NOMO-1 treated with dmso at 0.1 percent for 144 hours (cell line): ENCODE data around the gene RCOR1.
"Not testable (repeated sequence)": the region's sequence is repeated elsewhere in the genome, so short reads cannot be mapped to it uniquely, and the experiment has no call there.

Experiments
- DNase-seq: peaks from one replicate; lab custom pipeline; 2025; ENCODE audit not compliant: unreplicated experiment; lab: John Stamatoyannopoulos, UW

RCOR1 gene

DNA sequence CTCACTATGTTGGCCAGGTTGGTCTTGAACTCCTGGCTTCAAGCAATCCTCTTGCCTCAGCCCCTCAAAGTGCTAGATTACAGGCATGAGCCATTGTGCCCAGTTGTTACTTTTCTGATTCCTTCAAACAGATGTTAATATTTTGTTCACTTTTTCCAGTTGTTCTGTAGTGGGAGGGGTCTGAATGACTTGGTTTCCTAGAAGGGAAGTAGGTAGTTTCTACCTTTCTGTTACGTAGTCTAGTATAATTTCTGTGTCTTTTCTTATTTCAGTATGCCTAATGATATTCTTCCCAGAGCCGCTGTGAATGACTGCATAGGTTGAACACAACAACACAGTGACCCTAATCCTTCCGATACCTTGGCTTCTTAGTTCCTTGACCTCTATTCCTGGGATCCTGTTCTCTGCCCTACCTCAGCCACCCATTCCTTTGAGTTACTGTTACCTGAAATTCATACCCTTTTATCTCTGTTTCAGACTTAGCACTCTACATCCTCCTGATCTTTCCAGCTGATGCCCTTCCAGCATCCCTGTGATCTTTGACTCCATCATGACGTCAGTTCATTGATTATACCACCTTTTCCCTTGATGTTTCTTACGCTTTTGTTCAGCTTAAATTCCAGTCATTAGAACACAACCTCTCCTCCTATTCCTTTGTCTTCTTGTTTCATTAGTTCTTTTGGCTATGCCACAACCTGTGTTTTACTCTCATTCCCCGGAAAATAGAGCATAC is 33.3 kb downstream of the RCOR1 start:
- DNase-seq = no peak

DNA sequence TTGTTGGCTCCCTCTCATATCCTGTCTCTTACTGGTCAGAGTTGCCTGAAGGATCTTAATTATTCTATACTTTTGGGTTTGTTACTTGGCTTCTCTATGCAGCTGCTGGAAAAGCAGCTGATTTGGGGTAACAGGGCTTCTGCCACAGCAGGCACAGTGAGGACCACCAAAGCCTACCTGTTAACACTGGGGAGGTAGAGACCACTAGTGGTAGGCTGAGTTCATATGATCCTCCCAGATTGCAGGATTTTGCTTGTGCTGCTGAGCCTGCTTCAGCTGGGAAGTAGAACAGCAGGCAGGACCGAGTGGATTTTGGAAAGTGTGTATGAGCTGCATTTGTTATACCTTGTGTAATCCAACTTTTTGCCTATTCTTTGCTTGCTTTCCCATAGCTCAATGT is 34.1 kb downstream of the RCOR1 start:
- no peak for DNase-seq

DNA sequence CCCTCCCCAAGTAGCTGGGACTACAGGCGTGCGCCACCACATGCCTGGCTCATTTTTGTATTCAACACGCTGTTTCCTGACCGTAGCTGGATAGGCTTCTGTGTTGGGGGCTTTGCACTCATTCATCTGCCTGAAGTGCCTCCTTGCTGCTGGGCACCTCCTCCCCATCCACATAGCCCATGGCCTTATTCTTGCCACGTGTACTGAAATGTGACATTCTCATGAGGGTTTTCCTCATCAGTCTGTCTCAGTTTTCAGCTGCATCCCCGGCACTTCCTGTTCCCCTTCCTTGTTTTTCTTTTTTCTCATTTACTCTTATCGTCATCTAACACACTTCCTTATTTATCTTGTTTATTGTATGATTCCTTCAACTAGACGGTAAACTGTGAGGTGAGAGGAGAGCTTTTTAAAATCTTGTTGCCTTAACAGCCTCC is 36.6 kb downstream of the RCOR1 start:
- DNase-seq = no peak

DNA sequence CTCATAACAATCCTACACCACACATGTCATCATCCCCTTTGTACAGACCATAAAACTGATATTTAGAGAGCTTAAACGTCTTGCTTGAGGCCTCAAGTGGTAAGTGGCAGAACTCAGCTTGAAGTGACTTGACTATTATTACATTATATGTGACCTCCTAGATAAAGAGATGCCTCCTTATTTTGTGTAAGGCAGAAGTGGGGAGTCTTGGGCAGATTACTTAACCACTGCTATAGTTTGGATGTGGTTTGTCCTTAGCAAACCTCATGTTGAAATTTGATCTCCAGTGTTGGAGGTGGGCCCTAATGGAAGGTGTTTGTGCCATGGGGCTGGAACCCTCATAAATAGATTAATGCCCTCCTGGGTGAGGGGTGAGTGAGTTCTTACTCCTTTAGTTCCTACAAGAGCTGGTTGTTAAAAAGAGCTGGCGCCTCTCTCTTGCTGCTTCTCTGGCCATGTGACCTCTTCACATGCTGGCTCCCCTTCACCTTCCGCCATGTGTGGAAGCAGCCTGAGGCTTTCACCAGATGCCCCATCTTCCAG is 37.4 kb downstream of the RCOR1 start:
- no peak for DNase-seq

DNA sequence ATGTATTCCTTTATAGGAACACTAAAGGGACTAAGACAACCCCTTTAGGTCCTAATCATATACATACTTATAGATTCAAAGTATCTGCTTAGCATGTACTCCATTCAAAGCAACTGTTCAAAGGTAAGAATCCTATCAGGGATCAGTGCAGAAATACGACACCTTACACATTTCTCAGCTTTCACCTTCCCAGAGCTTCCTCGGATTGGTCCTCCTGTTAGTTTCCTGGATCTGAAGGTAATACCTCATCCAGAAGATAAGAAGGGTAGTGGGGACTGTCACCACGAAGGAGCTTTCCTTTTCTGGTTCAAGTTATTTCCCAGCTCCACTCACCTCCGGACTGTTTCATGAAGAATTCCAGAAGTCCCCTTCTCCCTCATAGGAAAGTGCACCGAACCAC is 38.0 kb downstream of the RCOR1 start:
- DNase-seq = no peak

DNA sequence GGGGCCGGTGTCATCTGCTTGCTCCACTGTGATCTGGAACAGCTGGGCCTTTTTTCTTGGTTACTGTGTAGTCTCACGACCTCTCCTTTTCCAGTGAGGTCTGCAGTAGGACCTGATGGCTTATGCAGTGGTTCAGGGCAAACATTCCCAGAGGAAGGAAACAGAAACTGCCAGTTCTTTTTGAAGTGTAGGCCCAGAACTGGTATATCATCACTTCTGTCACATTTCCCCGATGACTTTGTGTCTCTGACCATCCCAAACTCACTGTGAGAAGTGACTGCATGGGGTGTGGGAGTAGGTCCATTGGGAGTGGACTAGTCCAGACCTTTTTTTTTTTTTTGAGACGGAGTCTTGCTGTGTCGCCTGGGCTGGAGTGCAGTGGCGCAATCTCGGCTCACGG is 38.4 kb downstream of the RCOR1 start:
- DNase-seq = no peak

DNA sequence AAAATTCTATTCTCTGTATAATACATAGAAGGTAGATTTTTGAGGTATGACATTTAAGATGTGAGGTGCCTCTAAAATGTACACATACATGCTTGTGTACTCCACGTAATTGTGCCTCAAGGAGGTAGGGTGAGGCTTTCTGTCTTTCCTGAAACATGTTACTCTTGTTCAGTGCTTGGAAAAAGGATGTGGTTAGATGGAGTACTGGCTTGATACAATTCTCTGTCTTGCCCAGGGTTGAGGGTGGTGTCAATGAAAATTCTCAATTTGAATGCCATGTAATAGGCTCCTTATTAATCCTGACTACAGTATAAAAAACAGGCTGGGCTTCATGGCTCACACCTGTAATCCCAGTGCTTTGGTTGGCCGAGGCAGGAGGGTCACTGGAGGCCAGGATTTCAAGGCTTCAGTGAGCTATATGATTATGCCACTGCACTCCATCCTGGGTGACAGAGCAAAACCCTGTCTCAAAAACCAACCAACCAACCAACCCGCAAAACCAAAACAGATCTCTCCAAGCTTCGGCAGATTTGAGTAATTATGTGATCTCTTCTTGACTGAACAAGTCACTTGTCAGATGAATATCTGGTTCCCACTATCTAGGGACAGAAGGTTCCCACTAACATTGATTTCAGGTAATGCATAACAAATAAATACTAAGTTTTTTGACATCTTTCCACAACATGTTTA is 41.6 kb downstream of the RCOR1 start:
- DNase-seq = no peak

DNA sequence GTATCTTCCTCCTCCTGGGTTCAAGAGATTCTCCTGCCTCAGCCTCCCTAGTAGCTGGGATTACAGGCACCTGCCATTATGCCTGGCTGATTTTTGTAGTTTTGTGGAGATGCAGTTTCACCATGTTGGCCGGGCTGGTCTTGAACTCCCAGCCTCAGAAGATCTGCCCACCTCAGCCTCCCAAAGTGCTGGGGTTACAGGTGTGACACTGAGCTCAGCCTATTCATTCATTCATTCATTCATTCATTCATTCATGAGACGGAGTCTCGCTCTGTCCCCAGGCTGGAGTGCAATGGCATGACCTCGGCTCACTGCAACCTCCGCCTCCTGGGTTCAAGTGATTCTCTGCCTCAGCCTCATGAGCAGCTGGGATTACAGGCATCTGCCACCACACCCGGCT is 47.2 kb downstream of the RCOR1 start:
- DNase-seq = not testable (repeated sequence)

DNA sequence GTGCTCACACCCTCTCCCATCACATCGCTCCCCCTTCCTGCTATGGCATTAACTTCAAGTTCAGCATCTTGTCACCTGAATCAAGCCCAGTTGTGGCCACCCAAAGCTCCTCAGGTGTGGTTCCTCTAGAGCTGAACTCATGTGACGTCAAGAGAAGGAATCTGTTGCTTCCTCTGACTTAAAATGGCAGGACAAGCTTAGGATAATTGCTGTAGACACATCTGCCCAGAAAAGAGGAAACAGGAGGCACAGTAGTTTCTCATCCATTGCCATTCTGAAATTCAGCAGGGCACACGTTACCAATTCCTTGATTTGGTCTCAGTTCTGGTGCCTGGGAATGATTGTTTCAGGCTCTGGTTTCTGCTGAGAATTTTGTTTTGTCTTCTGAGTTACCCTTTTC is 52.1 kb downstream of the RCOR1 start:
- DNase-seq = peak; percentile 16

DNA sequence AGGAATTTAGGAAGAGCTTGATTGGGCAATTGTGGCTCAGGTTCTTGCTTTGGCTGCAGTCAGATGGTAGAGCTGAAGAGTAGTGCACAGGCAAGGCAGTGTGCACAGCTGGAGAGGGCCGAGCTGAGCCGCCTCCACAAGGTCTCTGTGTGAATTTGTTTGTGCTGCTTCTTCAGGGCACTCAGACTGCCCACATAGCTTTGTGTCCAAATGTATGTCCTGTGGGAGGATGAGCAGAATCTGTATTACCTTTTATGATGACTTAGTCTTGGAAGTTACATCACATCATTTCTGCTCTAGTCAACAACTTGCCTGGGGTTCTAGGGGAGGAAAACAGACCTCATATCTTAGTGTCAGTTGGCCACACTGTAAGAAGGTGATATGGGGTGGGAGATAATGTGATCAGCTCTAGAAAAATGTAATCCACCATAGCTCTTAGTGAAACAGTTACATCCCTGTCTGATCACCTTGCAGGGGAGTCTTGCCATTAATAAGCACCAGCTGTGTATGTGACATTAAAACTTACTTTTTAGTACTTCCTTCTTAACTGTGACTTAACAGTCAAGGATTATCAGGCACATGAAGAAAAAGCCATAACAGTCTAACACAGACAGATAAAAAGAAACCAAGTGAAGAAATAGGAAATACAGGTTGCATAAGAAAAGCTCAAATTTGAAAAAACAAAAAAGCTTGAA is 53.4 kb downstream of the RCOR1 start:
- DNase-seq = peak; percentile 41

DNA sequence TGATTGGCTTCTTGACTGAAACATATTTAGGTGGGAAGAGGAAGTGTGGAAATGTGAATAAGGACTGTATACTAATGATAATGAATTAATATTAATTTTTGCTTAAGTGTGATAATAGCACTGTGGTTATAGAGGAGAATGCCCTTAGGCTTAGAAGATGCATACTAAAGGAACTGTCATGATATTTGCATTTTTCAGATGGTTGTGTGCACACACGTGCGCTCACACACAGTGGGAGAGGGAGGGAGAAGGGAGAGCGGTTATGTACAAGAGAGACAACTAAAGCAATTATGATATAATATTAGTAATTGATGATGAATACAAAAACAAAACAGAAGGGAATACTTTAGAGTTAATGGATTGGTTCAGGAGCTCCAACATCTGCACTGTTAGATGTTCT is 54.2 kb downstream of the RCOR1 start:
- no peak for DNase-seq

DNA sequence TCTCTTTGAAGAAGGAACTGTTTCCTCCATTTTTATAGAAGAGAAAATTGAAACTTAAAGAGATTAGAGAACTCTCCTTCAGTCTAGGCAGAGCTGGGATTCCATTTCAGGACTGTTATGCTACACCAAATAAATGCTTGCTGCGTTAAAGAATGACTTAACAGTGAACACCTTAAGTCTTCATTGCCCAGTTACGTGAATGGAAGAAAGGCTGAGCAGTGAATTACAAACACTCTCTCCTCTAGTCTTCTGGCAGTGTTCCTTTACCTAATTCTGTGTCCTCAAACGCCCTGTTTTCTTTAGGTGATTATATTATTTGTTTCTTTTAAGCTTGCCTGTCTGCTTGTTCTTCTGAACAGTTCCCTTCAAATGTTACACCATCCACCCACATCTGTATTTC is 59.7 kb downstream of the RCOR1 start:
- no peak for DNase-seq

DNA sequence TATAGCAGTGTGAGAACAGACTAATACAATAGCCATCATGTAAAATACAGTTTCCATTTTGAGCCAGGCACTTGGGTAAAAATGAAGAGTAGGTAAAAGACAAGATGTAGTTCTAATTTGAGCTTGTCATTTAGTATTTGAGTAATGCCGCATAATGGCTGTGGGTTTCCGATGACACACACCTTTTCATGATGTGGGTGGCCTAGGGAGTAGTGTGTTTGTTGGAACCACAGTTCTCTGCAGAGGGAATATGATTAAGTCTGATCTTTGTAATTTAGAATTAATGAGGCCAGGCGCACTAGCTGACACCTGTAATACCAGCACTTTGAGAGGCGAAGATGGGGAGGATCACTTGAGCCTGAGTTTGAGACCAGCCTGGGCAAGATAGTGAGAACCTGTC is 61.8 kb downstream of the RCOR1 start:
- DNase-seq = no peak

DNA sequence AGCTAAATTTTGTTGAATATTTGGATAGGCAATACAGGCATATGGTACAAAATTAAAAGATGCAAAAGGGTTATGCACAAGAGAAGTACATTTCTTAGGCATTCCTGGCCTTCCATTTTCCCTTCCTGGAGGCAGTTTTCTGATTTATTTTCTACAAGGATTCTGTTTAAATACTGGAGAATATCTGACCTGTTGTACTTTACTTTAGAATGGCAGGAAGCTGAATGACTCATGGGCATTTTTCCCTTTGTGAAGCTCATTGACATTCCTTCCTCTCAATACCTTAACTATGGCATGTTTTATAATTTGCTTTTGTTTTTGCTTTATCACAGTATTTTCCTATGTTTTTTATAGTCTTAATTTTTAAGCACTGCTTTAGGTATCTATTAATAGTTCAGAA is 62.7 kb downstream of the RCOR1 start:
- DNase-seq = no peak

DNA sequence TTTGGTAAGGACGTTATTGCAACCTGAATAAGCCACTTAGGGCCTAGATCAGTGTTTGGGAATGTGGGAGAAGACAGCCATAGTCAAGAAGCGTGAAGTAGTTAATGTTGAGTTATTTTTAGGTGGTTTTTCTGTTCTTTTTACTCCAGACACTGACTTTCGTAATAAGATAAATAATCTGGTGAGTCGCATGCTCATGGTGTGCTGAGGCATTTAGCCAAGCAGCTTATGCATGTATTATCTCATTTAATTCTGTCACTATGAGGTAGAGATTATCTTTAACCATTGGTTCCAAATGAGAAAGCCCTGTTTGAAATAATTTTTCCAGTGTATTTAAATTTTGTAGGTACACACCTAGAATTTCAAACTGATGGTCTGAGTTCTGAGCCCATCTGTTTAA is 67.3 kb downstream of the RCOR1 start:
- no peak for DNase-seq

DNA sequence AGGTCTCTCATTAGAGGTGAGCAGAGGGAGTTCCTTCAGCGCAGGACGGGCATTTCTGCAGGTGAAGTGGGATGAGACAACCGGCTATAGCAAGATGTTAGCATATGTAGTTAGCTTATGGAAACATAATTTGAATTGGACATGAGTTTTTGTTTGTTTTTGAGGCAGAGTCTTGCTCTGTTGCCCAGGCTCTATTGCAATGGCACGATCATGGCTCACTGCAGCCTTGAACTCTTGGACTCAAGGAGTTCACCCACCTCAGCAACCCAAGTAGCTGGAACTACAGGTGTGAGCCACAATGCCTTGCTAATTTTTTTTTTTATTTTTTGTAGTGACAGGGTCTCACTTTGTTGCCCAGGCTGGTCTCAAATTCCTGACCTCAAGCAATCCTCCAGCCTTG is 69.2 kb downstream of the RCOR1 start:
- DNase-seq = no peak

DNA sequence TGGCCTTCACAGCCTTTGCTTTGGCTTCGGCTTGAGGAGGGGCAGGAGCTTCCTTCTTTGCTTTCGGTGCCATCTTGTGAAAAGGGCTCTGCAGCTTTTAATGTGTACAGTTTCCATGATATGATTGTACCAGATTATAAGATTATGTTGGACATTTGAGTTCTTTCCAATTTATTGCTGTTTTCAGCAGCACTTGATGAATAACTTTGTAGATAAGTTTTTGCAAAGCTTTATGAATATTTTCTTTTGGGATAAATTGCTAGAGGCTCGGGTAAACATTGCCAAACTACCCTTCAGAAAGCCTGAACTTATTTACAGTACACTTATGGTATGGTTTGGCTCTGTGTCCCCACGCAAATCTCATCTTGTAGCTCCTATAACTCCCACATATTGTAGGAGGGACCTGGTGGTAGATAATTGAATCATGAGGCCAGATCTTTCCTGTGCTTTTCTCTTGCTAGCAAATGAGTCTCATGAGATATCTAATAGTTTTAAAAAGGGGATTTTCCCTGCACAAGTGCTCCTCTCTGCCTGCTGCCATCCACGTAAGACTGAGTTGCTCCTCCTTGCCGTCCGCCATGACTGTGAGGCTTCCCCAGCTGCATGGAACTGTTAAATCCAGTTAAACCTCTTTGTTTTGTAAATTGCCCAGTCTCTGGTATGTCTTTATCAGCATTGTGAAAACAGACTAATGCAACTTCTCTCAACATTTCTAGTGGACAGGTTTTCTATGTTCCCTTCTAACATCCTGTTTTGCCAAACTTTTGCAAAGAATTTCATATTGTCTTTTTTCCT is 70.4 kb downstream of the RCOR1 start:
- no peak for DNase-seq

DNA sequence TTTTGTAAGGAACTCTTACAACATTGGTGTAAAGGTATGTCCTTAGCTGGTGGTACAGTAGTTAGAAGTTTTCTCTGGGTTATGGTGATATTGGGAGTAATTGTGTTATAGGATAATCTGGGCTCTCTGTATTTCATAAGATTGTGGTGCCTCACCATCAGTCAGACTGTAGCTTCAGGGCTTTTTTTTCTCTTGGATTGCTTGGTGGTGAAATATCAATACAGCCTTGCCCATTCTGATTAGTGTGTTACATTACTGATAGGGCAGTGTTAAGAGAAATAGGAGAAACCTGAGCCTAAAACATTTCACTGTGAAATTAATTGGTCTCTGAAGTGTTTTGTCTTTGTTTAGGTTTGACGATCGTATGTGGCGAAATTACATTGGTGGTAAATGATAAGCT is 71.0 kb downstream of the RCOR1 start:
- DNase-seq = no peak

DNA sequence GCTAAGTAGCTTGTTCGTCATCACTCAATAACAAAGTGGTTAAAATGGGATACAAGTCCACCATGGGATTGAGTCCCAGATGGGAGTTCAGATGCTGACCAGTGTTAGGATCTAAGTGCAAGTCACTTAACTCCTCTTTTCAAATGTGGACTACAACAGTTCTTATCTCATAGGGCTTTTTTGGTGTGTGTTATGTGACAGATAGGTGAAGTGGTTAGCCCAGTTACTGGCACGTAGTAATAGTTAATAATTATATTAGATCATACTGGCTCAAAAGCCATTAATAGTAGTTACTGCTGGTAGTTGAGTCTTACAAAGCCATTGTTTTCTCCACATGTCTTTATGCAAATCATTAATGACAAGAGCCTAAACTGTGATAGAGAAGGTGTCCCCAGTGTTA is 73.2 kb downstream of the RCOR1 start:
- no peak for DNase-seq

DNA sequence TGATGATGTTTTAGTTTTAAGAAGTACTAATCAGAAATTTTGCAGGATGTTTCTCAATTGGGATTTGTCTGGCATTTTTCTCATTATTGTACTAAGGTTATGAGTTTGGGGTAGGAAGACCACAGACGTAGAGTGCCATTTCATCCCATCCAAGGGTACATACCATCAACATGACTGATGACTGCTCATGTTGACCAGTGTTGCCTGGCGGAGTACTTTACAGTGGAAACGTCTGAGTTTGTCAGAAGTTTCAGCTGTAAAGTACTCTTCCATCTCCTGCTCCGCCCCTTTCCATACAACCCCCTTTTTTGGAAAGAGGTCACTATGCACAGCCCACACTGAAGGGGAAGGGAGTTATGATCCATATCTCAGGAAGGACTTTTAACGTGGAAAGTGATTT is 74.2 kb downstream of the RCOR1 start:
- no peak for DNase-seq

DNA sequence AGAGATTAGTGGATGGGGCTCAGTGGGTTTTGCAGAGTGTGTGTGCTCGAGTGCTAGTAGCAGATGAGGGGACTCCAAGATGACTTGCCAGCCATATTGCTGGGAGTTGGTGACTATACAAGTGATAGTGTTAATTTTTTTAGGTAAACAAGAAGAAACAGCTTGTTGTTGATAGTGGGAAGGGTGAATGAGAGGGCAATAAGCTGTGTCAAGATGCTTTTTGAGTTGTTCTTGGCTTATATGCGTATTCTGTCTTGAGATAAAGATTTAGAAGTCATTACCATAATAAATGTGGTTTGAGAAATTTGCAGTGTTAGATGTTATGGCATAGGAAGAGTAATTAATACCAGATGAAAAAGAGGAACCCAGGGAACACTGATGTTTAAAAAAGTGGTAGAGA is 75.3 kb downstream of the RCOR1 start:
- DNase-seq = no peak
